MM.1S (cell line): Measurements from ENCODE around the gene WDR89.
"Not testable (repeated sequence)": the region's sequence is repeated elsewhere in the genome, so short reads cannot be mapped to it uniquely, and the experiment has no call there.

Source experiments
- DNase-seq: peaks from one replicate; pipeline ENCODE4 v3.0.0-alpha.2; 2015
- H2AFZ ChIP-seq: fragments of 300-600 bp; sonication (generic); 2 replicates; pipeline ENCODE4 v1.6.0; 2016; ENCODE audit warnings: antibody characterized with exemption, low read length
- H3F3A ChIP-seq: fragments of 300-600 bp; sonication (generic); 2 replicates; pipeline ENCODE4 v1.6.1; 2016; ENCODE audit warnings: mild to moderate bottlenecking, antibody characterized with exemption, low read length, moderate library complexity, mixed read lengths; ENCODE audit not compliant: insufficient read depth
- H3K27ac ChIP-seq: fragments of 300-600 bp; sonication (generic); 2 replicates; pipeline ENCODE4 v1.5.1; 2016; ENCODE audit warnings: mild to moderate bottlenecking, low read length
- H3K27me3 ChIP-seq: fragments of 300-600 bp; sonication (generic); replicated peaks from 2 replicates; pipeline ENCODE4 v1.6.0; 2016; ENCODE audit warnings: low read length; ENCODE audit not compliant: insufficient read depth
- H3K36me3 ChIP-seq: fragments of 300-600 bp; sonication (generic); replicated peaks from 2 replicates; pipeline ENCODE4 v1.6.1; 2016; ENCODE audit warnings: mild to moderate bottlenecking, low read length, mixed read lengths; ENCODE audit not compliant: insufficient read depth
- H3K4me1 ChIP-seq: fragments of 300-600 bp; sonication (generic); 2 replicates; pipeline ENCODE4 v1.6.1; 2016; ENCODE audit warnings: low read length, mixed read lengths
- H3K4me2 ChIP-seq: fragments of 300-600 bp; sonication (generic); 2 replicates; pipeline ENCODE4 v1.6.0; 2016; ENCODE audit warnings: low read depth, low read length
- H3K4me3 ChIP-seq: fragments of 300-600 bp; sonication (generic); 2 replicates; pipeline ENCODE4 v1.5.1; 2016; ENCODE audit warnings: low read length, mixed read lengths
- H3K79me2 ChIP-seq: fragments of 300-600 bp; sonication (generic); 2 replicates; pipeline ENCODE4 v1.6.1; 2016; ENCODE audit warnings: mixed run types, low read length, mixed read lengths
- H3K9ac ChIP-seq: fragments of 300-600 bp; sonication (generic); 2 replicates; pipeline ENCODE4 v1.6.1; 2016; ENCODE audit warnings: low read length, mixed read lengths
- H3K9me2 ChIP-seq: fragments of 300-600 bp; sonication (generic); replicated peaks from 2 replicates; pipeline ENCODE4 v1.6.1; 2016; ENCODE audit warnings: mild to moderate bottlenecking, low read length, mixed read lengths; ENCODE audit not compliant: insufficient read depth
- H3K9me3 ChIP-seq: fragments of 300-600 bp; sonication (generic); replicated peaks from 2 replicates; pipeline ENCODE4 v1.6.1; 2016; ENCODE audit warnings: mild to moderate bottlenecking, low read length, mixed read lengths; ENCODE audit not compliant: insufficient read depth
- H4K20me1 ChIP-seq: fragments of 300-600 bp; sonication (generic); 2 replicates; pipeline ENCODE4 v1.6.1; 2016; ENCODE audit warnings: mild to moderate bottlenecking, low read length, moderate library complexity, mixed read lengths; ENCODE audit not compliant: insufficient read depth
- CTCF ChIP-seq: fragments of 300-600 bp; sonication (generic); IDR thresholded peaks from 2 replicates; pipeline ENCODE4 v1.5.1; 2016; ENCODE audit warnings: antibody characterized with exemption, low read length, mixed read lengths
- EZH2 ChIP-seq: fragments of 300-600 bp; sonication (generic); optimal IDR thresholded peaks from 2 replicates; pipeline ENCODE3; 2017; ENCODE audit warnings: low read depth, mild to moderate bottlenecking, antibody characterized with exemption, low read length, mixed read lengths
- EZH2phosphoT487 ChIP-seq: fragments of 300-600 bp; sonication (generic); IDR thresholded peaks from 2 replicates; pipeline ENCODE4 v1.6.1; 2018; ENCODE audit warnings: antibody characterized with exemption, low read length

The WDR89 gene

GRCh38 chr14:63624203-63624602, 17.5 kb downstream of the WDR89 start:
- no peaks in the 10 kb centered on the region for H3K79me2 ChIP-seq
- no peaks in the 10 kb centered on the region for H3K4me1 ChIP-seq

GRCh38 chr14:63621975-63622374, 19.7 kb downstream of the WDR89 start:
- H3K27me3 ChIP-seq, H3F3A ChIP-seq, H3K27ac ChIP-seq, DNase-seq, H3K9me3 ChIP-seq, H3K9ac ChIP-seq, H3K36me3 ChIP-seq, H3K4me2 ChIP-seq, H2AFZ ChIP-seq, H3K79me2 ChIP-seq, H3K4me1 ChIP-seq, H3K9me2 ChIP-seq, H4K20me1 ChIP-seq, H3K4me3 ChIP-seq: not testable (repeated sequence)

More at GRCh38 chr14:63624203-63624602, 17.5 kb downstream of the WDR89 start:
- Histone ChIP-seq H3K4me2 (no peak overlapping the region), H3K27me3 (no peaks in the 10 kb centered on the region), H3K36me3 (no peaks in the 10 kb centered on the region), H3K9ac (no peak overlapping the region), H3F3A (no peaks in the 10 kb centered on the region), H3K4me3 (no peak overlapping the region), H4K20me1 (no peaks in the 10 kb centered on the region), H3K9me3 (no peaks in the 10 kb centered on the region), H2AFZ (no peak overlapping the region), H3K9me2 (no peaks in the 10 kb centered on the region), H3K27ac (no peak overlapping the region)
- no peak for TF ChIP-seq EZH2
- TF ChIP-seq CTCF, result no peak
- no peak for TF ChIP-seq EZH2phosphoT487
- no peak for DNase-seq

GRCh38 chr14:63616015-63616414, 25.7 kb downstream of the WDR89 start:
- no peak overlapping the region for H3K9ac ChIP-seq
- H4K20me1 ChIP-seq, result no peaks in the 10 kb centered on the region
- H3K4me3 ChIP-seq, result no peak overlapping the region
- no peaks in the 10 kb centered on the region for H3F3A ChIP-seq
- H3K79me2 ChIP-seq, result peaks cover 7% of the 10 kb centered on the region; the same call in 1 of the 2 replicates
- no peak overlapping the region for H3K27ac ChIP-seq
- H2AFZ ChIP-seq, result no peak overlapping the region
- no peak for DNase-seq
- H3K36me3 ChIP-seq, result no peaks in the 10 kb centered on the region
- no peak for TF ChIP-seq CTCF
- no peaks in the 10 kb centered on the region for H3K4me1 ChIP-seq
- no peak overlapping the region for H3K4me2 ChIP-seq
- H3K27me3 ChIP-seq, result no peaks in the 10 kb centered on the region
- no peaks in the 10 kb centered on the region for H3K9me2 ChIP-seq
- H3K9me3 ChIP-seq, result no peaks in the 10 kb centered on the region

- Histone ChIP-seq H3F3A (no peaks in the 10 kb centered on the region), H3K79me2 (peaks cover 7% of the 10 kb centered on the region; the same call in 1 of the 2 replicates), H3K9ac (no peak overlapping the region), H3K27me3 (no peaks in the 10 kb centered on the region), H3K9me3 (no peaks in the 10 kb centered on the region), H3K4me2 (no peak overlapping the region), H3K4me3 (no peak overlapping the region), H3K27ac (no peak overlapping the region), H2AFZ (no peak overlapping the region), H3K36me3 (no peaks in the 10 kb centered on the region), H3K9me2 (no peaks in the 10 kb centered on the region), H3K4me1 (no peaks in the 10 kb centered on the region), H4K20me1 (no peaks in the 10 kb centered on the region)
- no peak for DNase-seq
- no peak for TF ChIP-seq EZH2phosphoT487
- TF ChIP-seq CTCF, result no peak
- TF ChIP-seq EZH2, result no peak
Observed at GRCh38 chr14:63614679-63615363, 26.9 kb downstream of the WDR89 start.
